ENCODE results near the gene RNF130.
"Not testable (repeated sequence)": the region's sequence is repeated elsewhere in the genome, so short reads cannot be mapped to it uniquely, and the experiment has no call there.

RNF130 gene

DNA sequence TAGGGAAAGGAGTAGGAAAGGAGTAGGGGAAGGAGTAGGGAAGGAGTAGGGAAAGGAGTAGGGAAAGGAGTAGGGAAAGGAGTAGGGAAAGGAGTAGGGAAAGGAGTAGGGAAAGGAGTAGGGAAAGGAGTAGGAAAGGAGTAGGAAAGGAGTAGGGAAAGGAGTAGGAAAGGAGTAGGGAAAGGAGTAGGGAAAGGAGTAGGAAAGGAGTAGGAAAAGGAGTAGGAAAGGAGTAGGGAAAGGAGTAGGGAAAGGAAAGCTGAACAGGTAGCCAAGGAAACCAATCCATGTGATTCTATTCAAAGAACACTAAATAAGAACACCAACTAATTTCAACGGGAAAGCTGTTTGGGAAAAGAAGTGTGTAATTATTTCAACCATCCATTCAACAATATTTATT lies 56.0 kb downstream of the RNF130 start:
- not testable (repeated sequence) for H3K27ac ChIP-seq (replicated peaks; ENCODE audit: low read length); H3K14ac ChIP-seq (ENCODE audit: low read length); H3K9ac ChIP-seq (ENCODE audit: low read depth, low read length, poor library complexity); H3K18ac ChIP-seq (ENCODE audit: low read length); H3K4me3 ChIP-seq (ENCODE audit: low read length in 2 of 2); H4K91ac ChIP-seq (ENCODE audit: low read depth, low read length, poor library complexity); H3K4me1 ChIP-seq (ENCODE audit: control insufficient read depth in 2 of 2, insufficient read depth in 1 of 2, low read depth in 1 of 2, low read length in 2 of 2); H2BK5ac ChIP-seq (ENCODE audit: low read length); H2BK15ac ChIP-seq (ENCODE audit: low read length); H2AFZ ChIP-seq (ENCODE audit: low read length); H3K4ac ChIP-seq (ENCODE audit: low read length); DNase-seq (ENCODE audit: low spot score); H2BK12ac ChIP-seq (ENCODE audit: low read length); H3K79me1 ChIP-seq (ENCODE audit: low read depth, low read length); H3K27me3 ChIP-seq (ENCODE audit: control insufficient read depth in 3 of 3, insufficient read depth in 3 of 3, low read depth in 1 of 3, low read length in 3 of 3); H4K8ac ChIP-seq (ENCODE audit: low read depth, low read length); H2BK120ac ChIP-seq (ENCODE audit: low read depth, low read length); H2AK5ac ChIP-seq (ENCODE audit: low read depth, low read length); H3K23ac ChIP-seq (ENCODE audit: low read depth, low read length, poor library complexity); H3K4me2 ChIP-seq (ENCODE audit: insufficient read depth, low read length, poor library complexity, severe bottlenecking)
- peaks cover 30 to 94% of the 10 kb centered on the region in 2 donors for H3K36me3 ChIP-seq (replicated peaks in 1 of 2; ENCODE audit: control insufficient read depth in 2 of 2, insufficient read depth in 2 of 2, low read length in 2 of 2)
- H3K9me3 ChIP-seq (replicated peaks in 1 of 2; ENCODE audit: control insufficient read depth in 2 of 2, insufficient read depth in 1 of 2, low read depth in 1 of 2, low read length in 2 of 2) = peaks cover 9 to 36% of the 10 kb centered on the region in 2 donors
- WGBS, 2 donors (ENCODE audit: extremely low coverage in 2 of 2, insufficient read length in 2 of 2, insufficient replicate concordance in 1 of 2) = no CpG with 5 or more reads among the region's 1 CpG

DNA sequence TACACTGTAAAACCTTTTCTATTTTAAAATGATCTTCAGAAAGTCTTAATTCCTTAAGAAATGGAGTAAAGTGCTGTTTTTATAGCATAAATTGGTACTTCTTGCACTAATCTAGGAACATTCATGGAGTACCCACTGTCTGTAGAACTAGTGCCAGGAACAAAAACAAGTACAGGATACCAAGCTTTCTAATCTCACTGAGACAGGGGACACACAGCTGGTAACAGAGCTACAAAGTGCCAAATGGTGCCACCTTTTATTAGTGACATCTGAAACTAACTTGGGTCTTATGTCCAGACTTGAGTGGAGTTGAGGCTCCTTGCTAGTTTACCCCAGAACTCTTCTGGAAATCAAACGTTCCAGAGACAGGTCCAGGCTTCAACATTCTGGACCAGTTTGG lies 57.9 kb downstream of the RNF130 start:
- Histone ChIP-seq H3K23ac (ENCODE audit: low read depth, low read length, poor library complexity) (no peak overlapping the region), H2AFZ (ENCODE audit: low read length) (no peak overlapping the region), H2AK5ac (ENCODE audit: low read depth, low read length) (no peak overlapping the region), H3K14ac (ENCODE audit: low read length) (no peak overlapping the region), H3K4me1 (ENCODE audit: control insufficient read depth in 2 of 2, insufficient read depth in 1 of 2, low read depth in 1 of 2, low read length in 2 of 2) (no peaks in the 10 kb centered on the region), H2BK15ac (ENCODE audit: low read length) (no peak overlapping the region), H3K4ac (ENCODE audit: low read length) (no peak overlapping the region), H3K4me3 (ENCODE audit: low read length in 2 of 2) (no peak overlapping the region), H2BK120ac (ENCODE audit: low read depth, low read length) (no peak overlapping the region), H3K27me3 (ENCODE audit: control insufficient read depth in 3 of 3, insufficient read depth in 3 of 3, low read depth in 1 of 3, low read length in 3 of 3) (no peaks in the 10 kb centered on the region), H3K27ac (replicated peaks; ENCODE audit: low read length) (no peak overlapping the region), H2BK5ac (ENCODE audit: low read length) (no peak overlapping the region), H3K18ac (ENCODE audit: low read length) (no peak overlapping the region), H3K79me1 (ENCODE audit: low read depth, low read length) (peaks cover 5% of the 10 kb centered on the region), H4K8ac (ENCODE audit: low read depth, low read length) (no peak overlapping the region), H4K91ac (ENCODE audit: low read depth, low read length, poor library complexity) (no peak overlapping the region), H3K4me2 (ENCODE audit: insufficient read depth, low read length, poor library complexity, severe bottlenecking) (no peak overlapping the region), H3K9me3 (replicated peaks in 1 of 2; ENCODE audit: control insufficient read depth in 2 of 2, insufficient read depth in 1 of 2, low read depth in 1 of 2, low read length in 2 of 2) (peaks cover 0 to 21% of the 10 kb centered on the region in 2 donors), H3K36me3 (replicated peaks in 1 of 2; ENCODE audit: control insufficient read depth in 2 of 2, insufficient read depth in 2 of 2, low read length in 2 of 2) (peaks cover 20 to 93% of the 10 kb centered on the region in 2 donors), H3K9ac (ENCODE audit: low read depth, low read length, poor library complexity) (no peak overlapping the region), H2BK12ac (ENCODE audit: low read length) (no peak overlapping the region)
- DNase-seq (ENCODE audit: low spot score) = no peak
- no CpG with 5 or more reads among the region's 1 CpG for WGBS, 2 donors (ENCODE audit: extremely low coverage in 2 of 2, insufficient read length in 2 of 2, insufficient replicate concordance in 1 of 2)

DNA sequence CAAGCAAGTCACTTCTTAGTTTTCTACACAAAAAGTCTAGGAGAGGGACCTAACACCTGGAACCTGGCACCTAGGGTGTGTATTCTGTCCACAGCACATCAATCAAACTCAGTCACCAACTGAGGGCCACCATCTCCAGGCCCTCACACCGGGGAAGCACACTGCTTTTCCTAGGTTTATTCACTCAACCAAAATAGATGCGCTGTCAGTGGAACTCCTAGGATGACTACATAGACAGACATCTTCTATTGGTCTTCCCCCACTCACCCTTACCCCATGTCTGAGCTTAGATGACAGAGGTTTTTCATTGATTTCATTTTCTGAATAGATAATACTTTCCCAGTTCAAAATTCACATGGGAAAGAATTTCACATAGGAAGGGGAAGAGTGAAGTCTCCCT lies 59.2 kb downstream of the RNF130 start:
- Histone ChIP-seq H3K9me3 (replicated peaks in 1 of 2; ENCODE audit: control insufficient read depth in 2 of 2, insufficient read depth in 1 of 2, low read depth in 1 of 2, low read length in 2 of 2) (peaks cover 0 to 11% of the 10 kb centered on the region in 2 donors), H3K27me3 (ENCODE audit: control insufficient read depth in 3 of 3, insufficient read depth in 3 of 3, low read depth in 1 of 3, low read length in 3 of 3) (no peaks in the 10 kb centered on the region), H3K18ac (ENCODE audit: low read length) (no peak overlapping the region), H3K36me3 (replicated peaks in 1 of 2; ENCODE audit: control insufficient read depth in 2 of 2, insufficient read depth in 2 of 2, low read length in 2 of 2) (peaks cover 20 to 95% of the 10 kb centered on the region in 2 donors), H3K4me2 (ENCODE audit: insufficient read depth, low read length, poor library complexity, severe bottlenecking) (no peak overlapping the region), H4K8ac (ENCODE audit: low read depth, low read length) (no peak overlapping the region), H3K9ac (ENCODE audit: low read depth, low read length, poor library complexity) (no peak overlapping the region), H2BK120ac (ENCODE audit: low read depth, low read length) (no peak overlapping the region), H2BK5ac (ENCODE audit: low read length) (no peak overlapping the region), H3K4ac (ENCODE audit: low read length) (no peak overlapping the region), H3K14ac (ENCODE audit: low read length) (no peak overlapping the region), H3K23ac (ENCODE audit: low read depth, low read length, poor library complexity) (no peak overlapping the region), H2AFZ (ENCODE audit: low read length) (no peak overlapping the region), H2BK15ac (ENCODE audit: low read length) (no peak overlapping the region), H3K27ac (replicated peaks; ENCODE audit: low read length) (no peak overlapping the region), H2AK5ac (ENCODE audit: low read depth, low read length) (no peak overlapping the region), H4K91ac (ENCODE audit: low read depth, low read length, poor library complexity) (no peak overlapping the region), H3K4me3 (ENCODE audit: low read length in 2 of 2) (no peak overlapping the region), H2BK12ac (ENCODE audit: low read length) (no peak overlapping the region), H3K79me1 (ENCODE audit: low read depth, low read length) (peaks cover 3% of the 10 kb centered on the region), H3K4me1 (ENCODE audit: control insufficient read depth in 2 of 2, insufficient read depth in 1 of 2, low read depth in 1 of 2, low read length in 2 of 2) (peaks cover 0 to 7% of the 10 kb centered on the region in 2 donors)
- WGBS, 2 donors (ENCODE audit: extremely low coverage in 2 of 2, insufficient read length in 2 of 2, insufficient replicate concordance in 1 of 2) = no CpG with 5 or more reads among the region's 2 CpGs
- no peak for DNase-seq (ENCODE audit: low spot score)

DNA sequence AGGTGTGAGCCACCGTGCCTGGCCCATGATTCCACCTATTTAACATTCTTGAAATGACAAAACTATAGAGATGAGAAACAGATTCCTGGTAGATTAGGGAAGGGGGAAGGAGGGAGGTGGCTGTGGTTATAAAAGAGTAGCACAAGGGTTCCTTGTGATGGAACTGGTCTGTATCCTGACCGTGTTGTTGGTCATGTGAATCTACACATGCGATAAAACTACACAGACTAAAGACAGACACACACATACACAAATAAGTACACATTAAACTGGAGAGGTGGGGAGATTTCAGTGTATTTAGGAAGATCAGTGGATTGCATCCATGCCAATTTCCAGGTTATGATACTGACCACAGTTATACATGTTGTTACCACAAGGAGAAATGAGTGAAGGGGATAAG lies 60.9 kb downstream of the RNF130 start:
- Histone ChIP-seq H3K14ac (ENCODE audit: low read length) (no peak overlapping the region), H2AFZ (ENCODE audit: low read length) (no peak overlapping the region), H3K27ac (replicated peaks; ENCODE audit: low read length) (no peak overlapping the region), H4K91ac (ENCODE audit: low read depth, low read length, poor library complexity) (no peak overlapping the region), H3K18ac (ENCODE audit: low read length) (no peak overlapping the region), H2BK12ac (ENCODE audit: low read length) (no peak overlapping the region), H3K9me3 (replicated peaks in 1 of 2; ENCODE audit: control insufficient read depth in 2 of 2, insufficient read depth in 1 of 2, low read depth in 1 of 2, low read length in 2 of 2) (no peaks in the 10 kb centered on the region), H2BK120ac (ENCODE audit: low read depth, low read length) (no peak overlapping the region), H3K4ac (ENCODE audit: low read length) (no peak overlapping the region), H3K23ac (ENCODE audit: low read depth, low read length, poor library complexity) (no peak overlapping the region), H3K4me2 (ENCODE audit: insufficient read depth, low read length, poor library complexity, severe bottlenecking) (no peak overlapping the region), H3K9ac (ENCODE audit: low read depth, low read length, poor library complexity) (no peak overlapping the region), H3K36me3 (replicated peaks in 1 of 2; ENCODE audit: control insufficient read depth in 2 of 2, insufficient read depth in 2 of 2, low read length in 2 of 2) (peaks cover 16 to 90% of the 10 kb centered on the region in 2 donors), H3K4me3 (ENCODE audit: low read length in 2 of 2) (no peak overlapping the region), H2BK5ac (ENCODE audit: low read length) (no peak overlapping the region), H3K79me1 (ENCODE audit: low read depth, low read length) (peaks cover 2% of the 10 kb centered on the region), H4K8ac (ENCODE audit: low read depth, low read length) (no peak overlapping the region), H3K27me3 (ENCODE audit: control insufficient read depth in 3 of 3, insufficient read depth in 3 of 3, low read depth in 1 of 3, low read length in 3 of 3) (no peaks in the 10 kb centered on the region), H2AK5ac (ENCODE audit: low read depth, low read length) (no peak overlapping the region), H3K4me1 (ENCODE audit: control insufficient read depth in 2 of 2, insufficient read depth in 1 of 2, low read depth in 1 of 2, low read length in 2 of 2) (peaks cover 0 to 7% of the 10 kb centered on the region in 2 donors), H2BK15ac (ENCODE audit: low read length) (no peak overlapping the region)
- WGBS, 2 donors (ENCODE audit: extremely low coverage in 2 of 2, insufficient read length in 2 of 2, insufficient replicate concordance in 1 of 2) = no CpG with 5 or more reads among the region's 3 CpGs
- DNase-seq (ENCODE audit: low spot score) = no peak
